Calu3 (cell line): Measurements from ENCODE around the gene ZBTB20. TPM values are rescaled to one million over a fixed set of nuclear protein-coding genes. Genes with fewer than 3 reads are reported as not detected.

Experiments used
- BruUV-seq: library from RNA; stranded (reverse); fragments of 400-500 nt; replicated peaks from 2 replicates; lab custom pipeline; 2021; lab: Mats Ljungman, UMichigan
- CTCF ChIA-PET: fragments of 300-600 bp; sonication (Branson Sonifier 250); formaldehyde crosslinking; loops from one replicate; lab custom pipeline; 2022; ENCODE audit warnings: antibody characterized with exemption; lab: Charles Lee
- DNase-seq: peaks from one replicate; pipeline ENCODE4 v3.0.0; 2022
- H3K27ac Mint-ChIP-seq: one replicate; pipeline ENCODE4 v1.8.0; 2022; ENCODE audit warnings: mixed read lengths; ENCODE audit not compliant: unreplicated experiment
- H3K27me3 Mint-ChIP-seq: one replicate; pipeline ENCODE4 v1.8.0; 2022; ENCODE audit warnings: mixed read lengths; ENCODE audit not compliant: unreplicated experiment
- H3K36me3 Mint-ChIP-seq: one replicate; pipeline ENCODE4 v1.8.0; 2022; ENCODE audit warnings: mild to moderate bottlenecking, moderate library complexity, mixed read lengths; ENCODE audit not compliant: insufficient read depth, unreplicated experiment
- H3K4me1 Mint-ChIP-seq: one replicate; pipeline ENCODE4 v1.8.0; 2022; ENCODE audit warnings: mild to moderate bottlenecking, low read depth, mixed read lengths; ENCODE audit not compliant: unreplicated experiment
- H3K4me3 Mint-ChIP-seq: one replicate; pipeline ENCODE4 v1.8.0; 2022; ENCODE audit warnings: mild to moderate bottlenecking, low read depth, moderate library complexity, mixed read lengths; ENCODE audit not compliant: unreplicated experiment
- H3K9me3 Mint-ChIP-seq: one replicate; pipeline ENCODE4 v1.8.0; 2022; ENCODE audit warnings: low read depth, mixed read lengths; ENCODE audit not compliant: unreplicated experiment
- CTCF ChIP-seq: fragments of 200-600 bp; IDR thresholded peaks from one replicate; pipeline ENCODE4 v1.8.0; 2022; ENCODE audit warnings: antibody characterized with exemption; ENCODE audit not compliant: unreplicated experiment
- intact Hi-C: fragments of 100-400 bp; cut with micrococcal nuclease; formaldehyde crosslinking; loops from one replicate; pipeline ENCODE4 v1.10.0; 2022; ENCODE audit not compliant: unreplicated experiment
- total RNA-seq: library from RNA; stranded (reverse); gene quantifications from 2 replicates; pipeline ENCODE4 v1.2.3, GENCODE V29; 2022

Gene ZBTB20
- total RNA-seq, 1 experiment from 2014 or later: 24.1 TPM

GRCh38 chr3:114718071-114718897, 428.8 kb downstream of the ZBTB20 start:
- CTCF ChIA-PET: no interaction called here
- peaks cover 79% of the 10 kb centered on the region for H3K4me1 Mint-ChIP-seq
- no TSS peak for BruUV-seq
- DNase-seq: no peak
- intact Hi-C loops: loop anchor here (5.0 kb wide), 1 partner anchor 71 kb away; no protein-coding TSS in a partner anchor
- H3K27me3 Mint-ChIP-seq: no peaks in the 10 kb centered on the region
- TF ChIP-seq CTCF: no peak
- H3K36me3 Mint-ChIP-seq: no peaks in the 10 kb centered on the region
- H3K9me3 Mint-ChIP-seq: no peaks in the 10 kb centered on the region
- H3K27ac Mint-ChIP-seq: peak overlapping the region; percentile 53
- H3K4me3 Mint-ChIP-seq: peak overlapping the region; percentile 50

GRCh38 chr3:114716916-114717315, 430.2 kb downstream of the ZBTB20 start:
- DNase-seq: no peak
- TF ChIP-seq CTCF: no peak
- no peaks in the 10 kb centered on the region for H3K9me3 Mint-ChIP-seq
- peak overlapping the region; percentile 50 for H3K4me3 Mint-ChIP-seq
- no peaks in the 10 kb centered on the region for H3K27me3 Mint-ChIP-seq
- H3K27ac Mint-ChIP-seq: peak overlapping the region; percentile 53
- H3K4me1 Mint-ChIP-seq: peaks cover 67% of the 10 kb centered on the region
- CTCF ChIA-PET: no interaction called here
- intact Hi-C loops: loop anchor here (5.0 kb wide), 1 partner anchor 70 kb away; no protein-coding TSS in a partner anchor
- H3K36me3 Mint-ChIP-seq: no peaks in the 10 kb centered on the region
- BruUV-seq: no TSS peak

- BruUV-seq: no TSS peak
- Mint-ChIP-seq H3K36me3 (no peaks in the 10 kb centered on the region), H3K4me1 (peaks cover 59% of the 10 kb centered on the region), H3K27me3 (no peaks in the 10 kb centered on the region), H3K4me3 (peak overlapping the region; percentile 46), H3K27ac (peak overlapping the region; percentile 53), H3K9me3 (no peaks in the 10 kb centered on the region)
- CTCF ChIA-PET: no interaction called here
- no peak for TF ChIP-seq CTCF
- intact Hi-C loops: loop anchor here (5.0 kb wide), 1 partner anchor 69 kb away; no protein-coding TSS in a partner anchor
- no peak for DNase-seq
Observed at GRCh38 chr3:114716126-114716525, 431.0 kb downstream of the ZBTB20 start.

- no TSS peak for BruUV-seq
- TF ChIP-seq CTCF: no peak
- H3K36me3 Mint-ChIP-seq: no peaks in the 10 kb centered on the region
- H3K27ac Mint-ChIP-seq: peak overlapping the region; percentile 53
- CTCF ChIA-PET: interaction anchor here (1.6 kb wide), 1 partner anchor 315 kb away, joined by 5 read pairs; no protein-coding TSS in a partner anchor
- intact Hi-C loops: loop anchor here (5.0 kb wide), 1 partner anchor 68 kb away; no protein-coding TSS in a partner anchor
- H3K4me3 Mint-ChIP-seq: peak overlapping the region; percentile 39
- no peaks in the 10 kb centered on the region for H3K27me3 Mint-ChIP-seq
- peaks cover 51% of the 10 kb centered on the region for H3K4me1 Mint-ChIP-seq
- no peaks in the 10 kb centered on the region for H3K9me3 Mint-ChIP-seq
- DNase-seq: no peak
Observed at GRCh38 chr3:114714957-114715460, 432.1 kb downstream of the ZBTB20 start.
